AG04450 (cell line): Measurements from ENCODE around the gene ADORA1. TPM values are rescaled to one million over a fixed set of nuclear protein-coding genes. Genes with fewer than 3 reads are reported as not detected.

ENCODE experiments used
- CTCF ChIA-PET: fragments of 300-600, 350-600 bp; formaldehyde crosslinking; extraction: SDS; loops from one replicate; lab custom pipeline; 2022; ENCODE audit warnings: antibody characterized with exemption, inconsistent platforms; lab: Charles Lee
- POLR2A ChIA-PET: fragments of 350-600 bp; formaldehyde crosslinking; extraction: SDS; loops from one replicate; lab custom pipeline; 2021; ENCODE audit warnings: antibody characterized with exemption, inconsistent platforms; lab: Yijun Ruan, JAX
- DNase-seq: peaks from one replicate; pipeline ENCODE4 v3.0.0-alpha.2; 2011; ENCODE audit warnings: low read depth, low spot score
- H3K27ac ChIP-seq: one replicate; pipeline ENCODE4 v1.5.1; 2012; ENCODE audit warnings: low read depth, low read length, control low read depth
- H3K27me3 ChIP-seq: one replicate; pipeline ENCODE4 v1.6.0; 2012; ENCODE audit warnings: low read length; ENCODE audit not compliant: control insufficient read depth, insufficient read depth
- H3K4me3 ChIP-seq: 2 replicates; pipeline ENCODE4 v1.5.1; 2011; ENCODE audit warnings: mild to moderate bottlenecking, low read depth, low read length, control low read depth
- H3K9me3 ChIP-seq: 2 replicates; pipeline ENCODE4 v1.5.1; 2012; ENCODE audit warnings: low read length; ENCODE audit not compliant: control insufficient read depth, insufficient read depth
- CTCF ChIP-seq: IDR thresholded peaks from 2 replicates; pipeline ENCODE4 v1.5.1; 2011; ENCODE audit warnings: low read depth, low read length, control low read depth, inconsistent platforms
- polyA plus RNA-seq: library from polyadenylated mRNA; depleted of rRNA; stranded (reverse); fragments of >200 nt; gene quantifications from 2 replicates; pipeline ENCODE4 v1.2.3, GENCODE V29; 2011

Gene ADORA1
- polyA plus RNA-seq, 1 experiment, result 1.7 TPM

- Histone ChIP-seq H3K4me3 (no peak overlapping the region), H3K27ac (no peak overlapping the region), H3K27me3 (peaks cover 8% of the 10 kb centered on the region), H3K9me3 (peaks cover 5% of the 10 kb centered on the region; the same call in 1 of the 2 replicates)
- DNase-seq, result no peak
- TF ChIP-seq CTCF, result no peak
- POLR2A ChIA-PET, result interaction anchor here (0.5 to 1.2 kb wide), 2 partner anchors 25 to 596 kb away, joined by 4 read pairs; no protein-coding TSS in a partner anchor
- CTCF ChIA-PET, result interaction anchor here (0.9 to 4.1 kb wide), 14 partner anchors 9 to 134 kb away, joined by 3 to 35 read pairs (median 6); partner anchors contain the start of gene ADORA1
These were observed 46.0 kb downstream of the ADORA1 start for GRCh38 chr1:203173566-203173965.

- Histone ChIP-seq H3K27ac (no peak overlapping the region), H3K4me3 (no peak overlapping the region), H3K27me3 (peaks cover 8% of the 10 kb centered on the region), H3K9me3 (peaks cover 5% of the 10 kb centered on the region; the same call in 1 of the 2 replicates)
- ChIA-PET CTCF (interaction anchor here (4.1 kb wide), 1 partner anchor 56 kb away, joined by 35 read pairs; no protein-coding TSS in a partner anchor), POLR2A (no interaction called here)
- no peak for DNase-seq
- TF ChIP-seq CTCF, result no peak
These were observed 46.9 kb downstream of the ADORA1 start for GRCh38 chr1:203174324-203174985.

- ChIA-PET CTCF (interaction anchor here (2.0 to 2.4 kb wide), 2 partner anchors 92 to 135 kb away, joined by 4 to 8 read pairs; no protein-coding TSS in a partner anchor), POLR2A (no interaction called here)
- no peak for DNase-seq
- Histone ChIP-seq H3K4me3 (no peak within 1 kb of the TSS), H3K27ac (no peak within 1 kb of the TSS), H3K27me3 (peaks cover 8% of the 10 kb centered on the region), H3K9me3 (peaks cover 5% of the 10 kb centered on the region; the same call in 1 of the 2 replicates)
- no peak for TF ChIP-seq CTCF
These were observed 47.8 kb downstream of the ADORA1 start, which contains the start of gene MYBPH for GRCh38 chr1:203175237-203175826. MYBPH (minus strand) TSS chr1:203175826; CDS start chr1:203175755, 71 bp downstream.

GRCh38 chr1:203175827-203176241, 48.3 kb downstream of the ADORA1 start:
- ChIA-PET CTCF (interaction anchor here (2.0 to 2.4 kb wide), 2 partner anchors 91 to 136 kb away, joined by 4 to 8 read pairs; no protein-coding TSS in a partner anchor), POLR2A (no interaction called here)
- no peak overlapping the region for H3K27ac ChIP-seq
- H3K27me3 ChIP-seq, result peaks cover 8% of the 10 kb centered on the region
- no peak overlapping the region for H3K4me3 ChIP-seq
- TF ChIP-seq CTCF, result no peak
- DNase-seq, result no peak
- H3K9me3 ChIP-seq, result peaks cover 5% of the 10 kb centered on the region; the same call in 1 of the 2 replicates
